ENCODE measurements around the gene GRIN2A.

The GRIN2A gene

GRCh38 chr16:9996221-9996620 is 186.0 kb downstream of the GRIN2A start:
- Histone ChIP-seq H3K9ac (ENCODE audit: low read length) (no peak overlapping the region), H3K4me2 (ENCODE audit: low read depth, low read length) (no peak overlapping the region), H3K27ac (ENCODE audit: low read length) (no peak overlapping the region), H3K79me2 (ENCODE audit: low read length) (no peaks in the 10 kb centered on the region), H3K9me3 (replicated peaks; ENCODE audit: insufficient read depth, low read length) (no peaks in the 10 kb centered on the region), H3F3A (ENCODE audit: insufficient read depth, low read length) (no peaks in the 10 kb centered on the region), H3K36me3 (replicated peaks; ENCODE audit: insufficient read depth, low read length) (no peaks in the 10 kb centered on the region), H4K20me1 (ENCODE audit: insufficient read depth, low read length) (no peaks in the 10 kb centered on the region), H3K9me2 (replicated peaks; ENCODE audit: insufficient read depth, low read length) (no peaks in the 10 kb centered on the region), H3K27me3 (replicated peaks; ENCODE audit: insufficient read depth, low read length) (no peaks in the 10 kb centered on the region), H3K4me1 (ENCODE audit: low read length) (no peaks in the 10 kb centered on the region), H2AFZ (ENCODE audit: low read length) (no peak overlapping the region), H3K4me3 (ENCODE audit: low read length) (no peak overlapping the region)
- TF ChIP-seq EZH2 (optimal IDR thresholded peaks at IDR 0.05; ENCODE audit: low read depth, low read length), result no peak
- no peak for TF ChIP-seq EZH2phosphoT487 (IDR thresholded peaks at IDR 0.05; ENCODE audit: low read length)
- TF ChIP-seq CTCF (IDR thresholded peaks at IDR 0.05; ENCODE audit: low read length), result no peak
- DNase-seq, result no peak

GRCh38 chr16:9992441-9992840 is 189.8 kb downstream of the GRIN2A start:
- no peaks in the 10 kb centered on the region for H4K20me1 ChIP-seq (ENCODE audit: insufficient read depth, low read length)
- no peaks in the 10 kb centered on the region for H3K79me2 ChIP-seq (ENCODE audit: low read length)
- H3K27me3 ChIP-seq (replicated peaks; ENCODE audit: insufficient read depth, low read length), result no peaks in the 10 kb centered on the region
- no peaks in the 10 kb centered on the region for H3K9me3 ChIP-seq (replicated peaks; ENCODE audit: insufficient read depth, low read length)
- no peak overlapping the region for H3K27ac ChIP-seq (ENCODE audit: low read length)
- no peaks in the 10 kb centered on the region for H3K4me1 ChIP-seq (ENCODE audit: low read length)
- H3K4me3 ChIP-seq (ENCODE audit: low read length), result no peak overlapping the region
- TF ChIP-seq EZH2phosphoT487 (IDR thresholded peaks at IDR 0.05; ENCODE audit: low read length) (no peak), EZH2 (optimal IDR thresholded peaks at IDR 0.05; ENCODE audit: low read depth, low read length) (no peak), CTCF (IDR thresholded peaks at IDR 0.05; ENCODE audit: low read length) (no peak)
- H3K4me2 ChIP-seq (ENCODE audit: low read depth, low read length), result no peak overlapping the region
- H3K9me2 ChIP-seq (replicated peaks; ENCODE audit: insufficient read depth, low read length), result no peaks in the 10 kb centered on the region
- no peak for DNase-seq
- no peaks in the 10 kb centered on the region for H3F3A ChIP-seq (ENCODE audit: insufficient read depth, low read length)
- no peak overlapping the region for H3K9ac ChIP-seq (ENCODE audit: low read length)
- no peak overlapping the region for H2AFZ ChIP-seq (ENCODE audit: low read length)
- H3K36me3 ChIP-seq (replicated peaks; ENCODE audit: insufficient read depth, low read length), result no peaks in the 10 kb centered on the region

GRCh38 chr16:9980981-9981380 is 201.2 kb downstream of the GRIN2A start:
- TF ChIP-seq CTCF (IDR thresholded peaks at IDR 0.05; ENCODE audit: low read length), result no peak
- TF ChIP-seq EZH2 (optimal IDR thresholded peaks at IDR 0.05; ENCODE audit: low read depth, low read length), result no peak
- TF ChIP-seq EZH2phosphoT487 (IDR thresholded peaks at IDR 0.05; ENCODE audit: low read length), result no peak
- H3K9me2 ChIP-seq (replicated peaks; ENCODE audit: insufficient read depth, low read length), result no peaks in the 10 kb centered on the region
- no peaks in the 10 kb centered on the region for H3K4me1 ChIP-seq (ENCODE audit: low read length)
- H3K27me3 ChIP-seq (replicated peaks; ENCODE audit: insufficient read depth, low read length), result no peaks in the 10 kb centered on the region
- no peaks in the 10 kb centered on the region for H3K9me3 ChIP-seq (replicated peaks; ENCODE audit: insufficient read depth, low read length)
- no peaks in the 10 kb centered on the region for H4K20me1 ChIP-seq (ENCODE audit: insufficient read depth, low read length)
- H2AFZ ChIP-seq (ENCODE audit: low read length), result no peak overlapping the region
- no peaks in the 10 kb centered on the region for H3K79me2 ChIP-seq (ENCODE audit: low read length)
- H3K9ac ChIP-seq (ENCODE audit: low read length), result no peak overlapping the region
- no peak overlapping the region for H3K27ac ChIP-seq (ENCODE audit: low read length)
- no peak for DNase-seq
- H3F3A ChIP-seq (ENCODE audit: insufficient read depth, low read length), result no peaks in the 10 kb centered on the region
- no peak overlapping the region for H3K4me3 ChIP-seq (ENCODE audit: low read length)
- H3K4me2 ChIP-seq (ENCODE audit: low read depth, low read length), result no peak overlapping the region
- no peaks in the 10 kb centered on the region for H3K36me3 ChIP-seq (replicated peaks; ENCODE audit: insufficient read depth, low read length)
